AG04449 (cell line): ENCODE results near the gene MGRN1.

ENCODE experiments used
- CTCF ChIA-PET: fragments of 350-600 bp; formaldehyde crosslinking; extraction: SDS; loops from one replicate; lab custom pipeline; 2021; ENCODE audit warnings: antibody characterized with exemption; lab: Yijun Ruan, JAX
- POLR2A ChIA-PET: fragments of 400-600, 350-600 bp; formaldehyde crosslinking; extraction: SDS; loops from one replicate; lab custom pipeline; 2020; ENCODE audit warnings: antibody characterized with exemption, inconsistent platforms; lab: Yijun Ruan, JAX
- DNase-seq: peaks from one replicate; pipeline ENCODE4 v3.0.0-alpha.2; 2010; ENCODE audit warnings: low read depth, low spot score
- H3K4me3 ChIP-seq: 2 replicates; pipeline ENCODE4 v1.5.1; 2011; ENCODE audit warnings: low read depth, mild to moderate bottlenecking, control low read depth, low read length
- TF ChIP-seq, protein P1 (sequence below): IDR thresholded peaks from one replicate; pipeline ENCODE4 v1.5.1; 2011; ENCODE audit warnings: mild to moderate bottlenecking, moderate library complexity, low read length, control low read depth, inconsistent platforms; ENCODE audit not compliant: insufficient read depth; ENCODE audit errors: missing control alignments

Gene MGRN1

DNA sequence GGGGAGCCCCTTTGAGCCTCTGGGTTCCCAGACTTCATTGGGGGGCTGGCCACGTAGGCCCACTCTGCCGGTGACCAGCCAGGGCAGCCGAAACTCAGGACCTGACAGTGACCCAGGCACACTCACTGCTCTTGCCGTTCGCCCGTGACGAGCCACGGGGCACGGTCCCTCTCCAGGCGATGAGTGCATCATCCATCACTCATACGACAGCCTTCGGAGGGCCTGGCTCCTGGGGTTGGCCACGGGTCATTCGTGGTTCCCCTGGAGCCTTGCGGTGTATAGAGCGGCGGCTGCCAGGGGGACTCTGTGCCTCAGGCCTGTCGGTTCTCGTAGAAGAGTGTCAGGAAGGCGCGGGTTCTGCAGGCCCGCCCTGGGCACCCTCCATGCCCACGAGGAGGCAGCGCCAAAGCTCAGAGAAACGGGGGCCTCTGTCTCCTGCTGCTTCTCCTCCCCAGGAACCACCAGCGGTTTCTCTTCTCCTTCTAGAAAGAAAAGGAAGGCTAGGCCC, 57.5 kb downstream of the MGRN1 start:
- CTCF ChIA-PET: interaction anchor here (1.2 to 1.3 kb wide), 2 partner anchors 13 to 32 kb away, joined by 4 to 6 read pairs; no protein-coding TSS in a partner anchor
- POLR2A ChIA-PET: no interaction called here

GRCh38 chr16:4682616-4683254, 58.1 kb downstream of the MGRN1 start:
- DNase-seq: no peak
- POLR2A ChIA-PET: no interaction called here
- no peak overlapping the region for H3K4me3 ChIP-seq
- TF ChIP-seq, protein P1, sequence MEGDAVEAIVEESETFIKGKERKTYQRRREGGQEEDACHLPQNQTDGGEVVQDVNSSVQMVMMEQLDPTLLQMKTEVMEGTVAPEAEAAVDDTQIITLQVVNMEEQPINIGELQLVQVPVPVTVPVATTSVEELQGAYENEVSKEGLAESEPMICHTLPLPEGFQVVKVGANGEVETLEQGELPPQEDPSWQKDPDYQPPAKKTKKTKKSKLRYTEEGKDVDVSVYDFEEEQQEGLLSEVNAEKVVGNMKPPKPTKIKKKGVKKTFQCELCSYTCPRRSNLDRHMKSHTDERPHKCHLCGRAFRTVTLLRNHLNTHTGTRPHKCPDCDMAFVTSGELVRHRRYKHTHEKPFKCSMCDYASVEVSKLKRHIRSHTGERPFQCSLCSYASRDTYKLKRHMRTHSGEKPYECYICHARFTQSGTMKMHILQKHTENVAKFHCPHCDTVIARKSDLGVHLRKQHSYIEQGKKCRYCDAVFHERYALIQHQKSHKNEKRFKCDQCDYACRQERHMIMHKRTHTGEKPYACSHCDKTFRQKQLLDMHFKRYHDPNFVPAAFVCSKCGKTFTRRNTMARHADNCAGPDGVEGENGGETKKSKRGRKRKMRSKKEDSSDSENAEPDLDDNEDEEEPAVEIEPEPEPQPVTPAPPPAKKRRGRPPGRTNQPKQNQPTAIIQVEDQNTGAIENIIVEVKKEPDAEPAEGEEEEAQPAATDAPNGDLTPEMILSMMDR: peak; percentile 19
- CTCF ChIA-PET: interaction anchor here (0.6 to 1.3 kb wide), 3 partner anchors 10 to 33 kb away, joined by 3 to 6 read pairs (median 4); no protein-coding TSS in a partner anchor

More for the DNA sequence above, 57.5 kb downstream of the MGRN1 start:
- H3K4me3 ChIP-seq: no peak overlapping the region
- TF ChIP-seq, protein P1: no peak
- no peak for DNase-seq

- TF ChIP-seq, protein P1: no peak
- POLR2A ChIA-PET: no interaction called here
- CTCF ChIA-PET: interaction anchor here (0.6 to 1.3 kb wide), 3 partner anchors 9 to 34 kb away, joined by 3 to 6 read pairs (median 4); no protein-coding TSS in a partner anchor
- DNase-seq: no peak
- no peak overlapping the region for H3K4me3 ChIP-seq
These were observed 58.8 kb downstream of the MGRN1 start for GRCh38 chr16:4683255-4684057.

- H3K4me3 ChIP-seq: no peak overlapping the region
- no peak for DNase-seq
- CTCF ChIA-PET: no interaction called here
- POLR2A ChIA-PET: no interaction called here
- TF ChIP-seq, protein P1: no peak
These were observed 59.6 kb downstream of the MGRN1 start for GRCh38 chr16:4684058-4684715.

DNA sequence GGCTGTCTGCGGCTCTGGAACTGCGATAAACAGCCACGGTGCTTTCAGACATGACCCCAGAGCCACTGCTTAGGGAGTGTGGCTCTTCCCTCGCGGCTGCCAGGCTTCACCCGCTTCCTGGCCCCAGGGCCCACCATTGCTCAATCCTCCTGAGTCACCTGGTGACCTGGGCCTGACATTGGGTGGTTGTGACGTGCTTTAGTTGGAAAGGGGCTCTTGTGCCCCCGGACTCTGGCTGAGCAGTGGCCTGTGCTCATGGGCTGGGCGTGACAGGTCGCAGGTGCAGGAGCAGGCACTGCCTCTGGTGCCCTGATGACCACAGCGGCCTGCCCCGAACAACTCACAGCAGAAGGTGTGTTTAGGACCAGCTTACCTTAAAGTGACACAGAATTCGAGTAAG, 60.1 kb downstream of the MGRN1 start:
- CTCF ChIA-PET: interaction anchor here (1.4 kb wide), 1 partner anchor 11 kb away, joined by 3 read pairs; no protein-coding TSS in a partner anchor
- no peak for DNase-seq
- POLR2A ChIA-PET: no interaction called here
- no peak overlapping the region for H3K4me3 ChIP-seq
- TF ChIP-seq, protein P1: no peak
